Neuronal stem cell (in vitro differentiated cells): ENCODE results near the gene SYT9.

Experiments used
- DNase-seq: peaks from one replicate; pipeline ENCODE4 v3.0.0-alpha.2; 2013; ENCODE audit warnings: low spot score
- H2AFZ ChIP-seq: one replicate; pipeline ENCODE4 v1.6.1; 2013; ENCODE audit warnings: mild to moderate bottlenecking, low read length, inconsistent platforms
- H2AK5ac ChIP-seq: 2 replicates; pipeline ENCODE4 v1.6.1; 2013; ENCODE audit warnings: low read depth, mild to moderate bottlenecking, inconsistent platforms, low read length, moderate library complexity, mixed read lengths
- H2BK120ac ChIP-seq: 2 replicates; pipeline ENCODE4 v1.6.1; 2013; ENCODE audit warnings: low read depth, mild to moderate bottlenecking, inconsistent platforms, low read length, moderate library complexity, mixed read lengths
- H2BK12ac ChIP-seq: one replicate; pipeline ENCODE4 v1.6.1; 2013; ENCODE audit warnings: low read length, inconsistent platforms
- H2BK15ac ChIP-seq: 2 replicates; pipeline ENCODE4 v1.6.1; 2013; ENCODE audit warnings: mild to moderate bottlenecking, low read length, inconsistent platforms, mixed read lengths
- H2BK5ac ChIP-seq: one replicate; pipeline ENCODE4 v1.6.1; 2013; ENCODE audit warnings: inconsistent platforms, mild to moderate bottlenecking, low read length, moderate library complexity
- H3K14ac ChIP-seq: one replicate; pipeline ENCODE4 v1.6.1; 2013; ENCODE audit warnings: low read length, inconsistent platforms
- H3K18ac ChIP-seq: 2 replicates; pipeline ENCODE4 v1.6.1; 2013; ENCODE audit warnings: low read length, inconsistent platforms
- H3K23ac ChIP-seq: 2 replicates; pipeline ENCODE4 v1.6.1; 2013; ENCODE audit warnings: low read depth, mild to moderate bottlenecking, mixed read lengths, low read length, inconsistent platforms; ENCODE audit not compliant: poor library complexity
- H3K27ac ChIP-seq: replicated peaks from 3 replicates; pipeline ENCODE4 v1.5.1; 2013; ENCODE audit warnings: low read length, inconsistent platforms
- H3K27me3 ChIP-seq, 3 experiments: 2 replicates each; pipeline ENCODE4 v1.6.1; 2013; ENCODE audit warnings: low read length in 3 of 3, mild to moderate bottlenecking in 2 of 3, inconsistent platforms in 1 of 3, low read depth in 1 of 3, mixed read lengths in 1 of 3, moderate library complexity in 1 of 3; ENCODE audit not compliant: control insufficient read depth in 3 of 3, insufficient read depth in 3 of 3
- H3K36me3 ChIP-seq, 2 donors: replicated peaks in 1 of 2; 2 replicates each; pipeline ENCODE4 v1.6.1; 2013; ENCODE audit warnings: low read length in 2 of 2; ENCODE audit not compliant: control insufficient read depth in 2 of 2, insufficient read depth in 2 of 2
- H3K4ac ChIP-seq: 2 replicates; pipeline ENCODE4 v1.6.1; 2013; ENCODE audit warnings: inconsistent platforms, mild to moderate bottlenecking, low read length, moderate library complexity
- H3K4me1 ChIP-seq, 2 donors: 1 replicate in 1 of 2; 2 replicates in 1 of 2; pipeline ENCODE4 v1.6.1; 2013; ENCODE audit warnings: low read length in 2 of 2, low read depth in 1 of 2; ENCODE audit not compliant: control insufficient read depth in 2 of 2, insufficient read depth in 1 of 2
- H3K4me2 ChIP-seq: one replicate; pipeline ENCODE4 v1.6.1; 2013; ENCODE audit warnings: mild to moderate bottlenecking, low read length, inconsistent platforms; ENCODE audit not compliant: insufficient read depth, poor library complexity, severe bottlenecking
- H3K4me3 ChIP-seq, 2 donors: 2 replicates each; pipeline ENCODE4 v1.5.1; 2013; ENCODE audit warnings: low read length in 2 of 2, mild to moderate bottlenecking in 2 of 2, inconsistent platforms in 1 of 2, moderate library complexity in 1 of 2
- H3K79me1 ChIP-seq: one replicate; pipeline ENCODE4 v1.6.1; 2013; ENCODE audit warnings: low read depth, mild to moderate bottlenecking, inconsistent platforms, low read length, moderate library complexity
- H3K9ac ChIP-seq: one replicate; pipeline ENCODE4 v1.6.1; 2013; ENCODE audit warnings: mild to moderate bottlenecking, low read depth, low read length, inconsistent platforms; ENCODE audit not compliant: poor library complexity
- H3K9me3 ChIP-seq, 2 donors: replicated peaks in 1 of 2; 2 replicates each; pipeline versions ENCODE3 to v1.6.1; 2013; ENCODE audit warnings: low read length in 2 of 2, mild to moderate bottlenecking in 2 of 2, inconsistent platforms in 1 of 2, low read depth in 1 of 2, mixed read lengths in 1 of 2, moderate library complexity in 1 of 2; ENCODE audit not compliant: control insufficient read depth in 2 of 2, insufficient read depth in 1 of 2
- H4K8ac ChIP-seq: one replicate; pipeline ENCODE4 v1.6.1; 2013; ENCODE audit warnings: low read depth, mild to moderate bottlenecking, inconsistent platforms, low read length, moderate library complexity
- H4K91ac ChIP-seq: one replicate; pipeline ENCODE4 v1.6.1; 2013; ENCODE audit warnings: low read length, low read depth, mild to moderate bottlenecking, inconsistent platforms; ENCODE audit not compliant: poor library complexity
- WGBS, 2 donors: extraction: QIAGEN DNeasy Blood & Tissue Kit; methylation state at CpG; one replicate each; pipeline ENCODE4 v1.1.7; 2013; ENCODE audit warnings: missing lambda C conversion rate in 2 of 2, mixed read lengths in 1 of 2; ENCODE audit not compliant: insufficient read length in 2 of 2, insufficient replicate concordance in 1 of 2; ENCODE audit errors: extremely low coverage in 2 of 2; 5-methylcytosine and 5-hydroxymethylcytosine counted together

Gene SYT9

DNA sequence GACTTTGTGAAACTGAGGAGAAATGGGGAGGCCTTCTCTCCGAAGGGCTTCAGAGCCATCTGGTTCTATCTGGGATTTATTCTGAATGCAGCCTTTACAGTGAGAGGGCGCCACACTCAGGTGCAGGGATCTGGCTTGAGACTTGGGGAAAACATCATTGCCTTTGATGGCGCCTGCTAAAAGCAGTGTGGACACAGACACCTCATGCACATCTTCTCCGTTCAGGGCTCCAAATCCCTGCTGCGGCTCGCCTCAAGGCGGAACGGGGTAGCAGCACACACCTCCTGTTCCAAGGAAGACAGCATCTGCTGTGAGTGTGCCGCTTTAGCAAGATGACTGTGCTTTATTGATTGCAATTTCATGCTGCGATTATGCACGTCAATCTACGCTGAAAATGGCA, 196.5 kb downstream of the SYT9 start:
- no peak overlapping the region for H4K91ac ChIP-seq
- peaks cover 0 to 4% of the 10 kb centered on the region in 2 donors for H3K4me1 ChIP-seq
- no peak overlapping the region for H2BK15ac ChIP-seq
- no peaks in the 10 kb centered on the region for H3K36me3 ChIP-seq
- H2AFZ ChIP-seq: no peak overlapping the region
- H3K79me1 ChIP-seq: no peaks in the 10 kb centered on the region
- WGBS, 2 donors: no CpG with 5 or more reads among the region's 12 CpGs
- no peak overlapping the region for H2BK120ac ChIP-seq
- no peak overlapping the region for H2AK5ac ChIP-seq
- H4K8ac ChIP-seq: no peak overlapping the region
- DNase-seq: no peak
- H3K9ac ChIP-seq: no peak overlapping the region
- no peak overlapping the region for H3K27ac ChIP-seq
- no peak overlapping the region for H2BK5ac ChIP-seq
- no peaks in the 10 kb centered on the region for H3K9me3 ChIP-seq
- H3K4me3 ChIP-seq: peak overlapping the region in 1 of 2 donors; percentile 9
- no peak overlapping the region for H3K4me2 ChIP-seq
- no peak overlapping the region for H3K4ac ChIP-seq
- no peak overlapping the region for H3K23ac ChIP-seq
- peak overlapping the region; percentile 67 for H3K14ac ChIP-seq
- no peak overlapping the region for H2BK12ac ChIP-seq
- no peak overlapping the region for H3K18ac ChIP-seq
- peaks cover 0 to 4% (median 3%) of the 10 kb centered on the region in 3 experiments for H3K27me3 ChIP-seq

GRCh38 chr11:7449211-7449840, 197.6 kb downstream of the SYT9 start:
- Histone ChIP-seq H3K9ac (no peak overlapping the region), H3K79me1 (no peaks in the 10 kb centered on the region), H2BK5ac (no peak overlapping the region), H3K9me3 (no peaks in the 10 kb centered on the region), H3K14ac (no peak overlapping the region), H2BK15ac (no peak overlapping the region), H4K91ac (no peak overlapping the region), H3K23ac (no peak overlapping the region), H3K36me3 (no peaks in the 10 kb centered on the region), H3K27ac (no peak overlapping the region), H2BK120ac (no peak overlapping the region), H3K4ac (no peak overlapping the region), H2AFZ (no peak overlapping the region), H2BK12ac (no peak overlapping the region), H3K4me2 (no peak overlapping the region), H3K4me3 (no peak overlapping the region), H4K8ac (no peak overlapping the region), H3K4me1 (peaks cover 0 to 4% of the 10 kb centered on the region in 2 donors), H2AK5ac (no peak overlapping the region), H3K27me3 (peaks cover 0 to 4% (median 0%) of the 10 kb centered on the region in 3 experiments), H3K18ac (no peak overlapping the region)
- no peak for DNase-seq
- no CpG with 5 or more reads among the region's 3 CpGs for WGBS, 2 donors

DNA sequence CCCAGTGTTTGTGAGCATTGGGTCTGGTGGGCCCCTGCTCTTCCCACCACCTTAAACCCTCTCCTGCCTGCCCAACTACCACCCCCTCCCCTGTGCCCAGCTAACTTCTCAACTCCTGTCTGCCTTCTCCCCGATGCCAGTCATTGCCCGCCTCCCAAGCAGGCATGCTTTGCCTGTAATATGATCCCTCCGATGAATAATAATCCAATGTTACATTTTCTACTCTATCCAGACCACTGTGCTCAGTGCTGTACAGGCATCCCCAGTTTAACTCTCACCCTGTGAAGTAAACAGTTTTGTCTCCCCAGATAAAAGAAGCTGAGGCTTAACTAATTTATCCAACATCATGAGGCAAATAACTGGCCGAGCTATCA, 198.1 kb downstream of the SYT9 start:
- Histone ChIP-seq H4K8ac (no peak overlapping the region), H3K79me1 (no peaks in the 10 kb centered on the region), H4K91ac (no peak overlapping the region), H3K23ac (no peak overlapping the region), H3K4me2 (no peak overlapping the region), H3K9ac (no peak overlapping the region), H3K18ac (no peak overlapping the region), H2BK15ac (no peak overlapping the region), H3K9me3 (no peaks in the 10 kb centered on the region), H3K27me3 (peaks cover 0 to 4% (median 0%) of the 10 kb centered on the region in 3 experiments), H3K4ac (no peak overlapping the region), H2BK120ac (no peak overlapping the region), H3K4me1 (peaks cover 0 to under 1% of the 10 kb centered on the region in 2 donors), H3K14ac (no peak overlapping the region), H3K27ac (no peak overlapping the region), H2BK12ac (no peak overlapping the region), H2AK5ac (no peak overlapping the region), H2AFZ (no peak overlapping the region), H3K36me3 (no peaks in the 10 kb centered on the region), H2BK5ac (no peak overlapping the region), H3K4me3 (no peak overlapping the region)
- no CpG with 5 or more reads among the region's 4 CpGs for WGBS, 2 donors
- DNase-seq: no peak

- no peak overlapping the region for H3K4ac ChIP-seq
- no peaks in the 10 kb centered on the region for H3K79me1 ChIP-seq
- no peak overlapping the region for H3K27ac ChIP-seq
- H2BK15ac ChIP-seq: no peak overlapping the region
- H2AFZ ChIP-seq: no peak overlapping the region
- H2BK5ac ChIP-seq: no peak overlapping the region
- H3K14ac ChIP-seq: no peak overlapping the region
- no peak overlapping the region for H3K9ac ChIP-seq
- DNase-seq: no peak
- H3K18ac ChIP-seq: no peak overlapping the region
- no peak overlapping the region for H3K23ac ChIP-seq
- H3K4me3 ChIP-seq: no peak overlapping the region
- no peaks in the 10 kb centered on the region for H3K4me1 ChIP-seq
- no peak overlapping the region for H2AK5ac ChIP-seq
- no peak overlapping the region for H2BK120ac ChIP-seq
- H3K36me3 ChIP-seq: no peaks in the 10 kb centered on the region
- H3K4me2 ChIP-seq: no peak overlapping the region
- no peaks in the 10 kb centered on the region for H3K9me3 ChIP-seq
- H3K27me3 ChIP-seq: peaks cover 0 to 4% (median 0%) of the 10 kb centered on the region in 3 experiments
- no peak overlapping the region for H2BK12ac ChIP-seq
- H4K8ac ChIP-seq: no peak overlapping the region
- H4K91ac ChIP-seq: no peak overlapping the region
- WGBS, 2 donors: no CpG with 5 or more reads among the region's 3 CpGs
These were observed 199.1 kb downstream of the SYT9 start for GRCh38 chr11:7450836-7451235.
